A204.1 (cell line): ENCODE results near the gene TNFSF4.

Experiments used
- FAIRE-seq: peaks from 2 replicates; lab custom pipeline; 2012; peaks lifted over from hg19 to GRCh38; lab: Jason Lieb, UNC

TNFSF4 gene

GRCh38 chr1:173210283-173210682 lies 3.2 kb upstream of the TNFSF4 start:
- no peak for FAIRE-seq

GRCh38 chr1:173208868-173209267 lies 1.7 kb upstream of the TNFSF4 start:
- no peak for FAIRE-seq

- FAIRE-seq = no peak
These were observed 1.0 kb upstream of the TNFSF4 start for GRCh38 chr1:173208146-173208545.

- FAIRE-seq = no peak
These were observed 1.7 kb downstream of the TNFSF4 start for GRCh38 chr1:173205146-173206051.

- no peak for FAIRE-seq
These were observed 2.4 kb downstream of the TNFSF4 start for GRCh38 chr1:173204693-173205092.

GRCh38 chr1:173202424-173203145 lies 4.5 kb downstream of the TNFSF4 start:
- FAIRE-seq = peak; percentile 79

- no peak for FAIRE-seq
These were observed 5.2 kb downstream of the TNFSF4 start for GRCh38 chr1:173201969-173202368.

GRCh38 chr1:173195596-173196088 lies 11.5 kb downstream of the TNFSF4 start:
- FAIRE-seq = no peak

GRCh38 chr1:173193639-173194038 lies 13.5 kb downstream of the TNFSF4 start:
- FAIRE-seq = no peak

GRCh38 chr1:173191011-173191705 lies 16.0 kb downstream of the TNFSF4 start:
- FAIRE-seq = no peak

- no peak for FAIRE-seq
These were observed 16.8 kb downstream of the TNFSF4 start for GRCh38 chr1:173190101-173190936.

- FAIRE-seq = no peak
These were observed 19.4 kb downstream of the TNFSF4 start for GRCh38 chr1:173187671-173188237.

GRCh38 chr1:173181791-173182190 lies 25.3 kb downstream of the TNFSF4 start:
- FAIRE-seq = no peak

- no peak for FAIRE-seq
These were observed 30.9 kb downstream of the TNFSF4 start for GRCh38 chr1:173176246-173176645.

GRCh38 chr1:173175514-173176145 lies 31.5 kb downstream of the TNFSF4 start:
- no peak for FAIRE-seq

GRCh38 chr1:173173388-173173787 lies 33.7 kb downstream of the TNFSF4 start:
- no peak for FAIRE-seq

- no peak for FAIRE-seq
These were observed 36.0 kb downstream of the TNFSF4 start for GRCh38 chr1:173171152-173171551.

- no peak for FAIRE-seq
These were observed 38.2 kb downstream of the TNFSF4 start for GRCh38 chr1:173168941-173169340.

- no peak for FAIRE-seq
These were observed 42.4 kb downstream of the TNFSF4 start for GRCh38 chr1:173164686-173165085.

- FAIRE-seq = no peak
These were observed 43.0 kb downstream of the TNFSF4 start for GRCh38 chr1:173164178-173164577.

- FAIRE-seq = no peak
These were observed 43.9 kb downstream of the TNFSF4 start for GRCh38 chr1:173163222-173163621.
